ENCODE measurements around the gene XRCC5. TPM values are rescaled to one million over a fixed set of nuclear protein-coding genes. Genes with fewer than 3 reads are reported as not detected.

The XRCC5 gene
- total RNA-seq, 2 donors from 2014 or later, result 205 to 244 TPM

DNA sequence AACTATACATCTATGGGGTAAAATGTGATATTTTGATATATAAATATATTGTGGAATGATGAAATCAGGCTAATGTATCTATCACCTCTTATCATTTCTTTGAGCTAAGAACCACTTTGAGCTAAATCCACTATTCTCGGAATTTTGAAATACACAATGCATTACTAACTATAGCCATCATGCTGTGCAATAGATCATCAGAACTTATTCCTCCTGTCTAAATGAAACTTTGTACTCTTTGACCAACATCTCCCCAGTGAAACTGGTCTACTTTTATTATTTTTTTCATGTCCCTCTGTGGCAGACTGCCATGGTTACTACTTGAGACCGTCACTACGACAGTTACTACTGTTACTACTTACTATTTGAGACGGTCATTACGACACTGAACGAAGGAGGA, 39.0 kb upstream of the XRCC5 start:
- H3K9me3 ChIP-seq, result no peaks in the 10 kb centered on the region
- H3K4me3 ChIP-seq, result no peak overlapping the region
- TF ChIP-seq, protein P1, sequence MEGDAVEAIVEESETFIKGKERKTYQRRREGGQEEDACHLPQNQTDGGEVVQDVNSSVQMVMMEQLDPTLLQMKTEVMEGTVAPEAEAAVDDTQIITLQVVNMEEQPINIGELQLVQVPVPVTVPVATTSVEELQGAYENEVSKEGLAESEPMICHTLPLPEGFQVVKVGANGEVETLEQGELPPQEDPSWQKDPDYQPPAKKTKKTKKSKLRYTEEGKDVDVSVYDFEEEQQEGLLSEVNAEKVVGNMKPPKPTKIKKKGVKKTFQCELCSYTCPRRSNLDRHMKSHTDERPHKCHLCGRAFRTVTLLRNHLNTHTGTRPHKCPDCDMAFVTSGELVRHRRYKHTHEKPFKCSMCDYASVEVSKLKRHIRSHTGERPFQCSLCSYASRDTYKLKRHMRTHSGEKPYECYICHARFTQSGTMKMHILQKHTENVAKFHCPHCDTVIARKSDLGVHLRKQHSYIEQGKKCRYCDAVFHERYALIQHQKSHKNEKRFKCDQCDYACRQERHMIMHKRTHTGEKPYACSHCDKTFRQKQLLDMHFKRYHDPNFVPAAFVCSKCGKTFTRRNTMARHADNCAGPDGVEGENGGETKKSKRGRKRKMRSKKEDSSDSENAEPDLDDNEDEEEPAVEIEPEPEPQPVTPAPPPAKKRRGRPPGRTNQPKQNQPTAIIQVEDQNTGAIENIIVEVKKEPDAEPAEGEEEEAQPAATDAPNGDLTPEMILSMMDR (IDR thresholded peaks at IDR 0.05), result no peak
- no peaks in the 10 kb centered on the region for H3K4me1 ChIP-seq
- no peak overlapping the region for H3K27ac ChIP-seq
- no peak overlapping the region for H3K9ac ChIP-seq (ENCODE audit: low read depth in 2 of 2, low read length in 2 of 2)
- H3K27me3 ChIP-seq, result no peaks in the 10 kb centered on the region
- no peaks in the 10 kb centered on the region for H3K36me3 ChIP-seq
- intact Hi-C loops (cut with DNase I), result no loop called here
- no peak for DNase-seq

DNA sequence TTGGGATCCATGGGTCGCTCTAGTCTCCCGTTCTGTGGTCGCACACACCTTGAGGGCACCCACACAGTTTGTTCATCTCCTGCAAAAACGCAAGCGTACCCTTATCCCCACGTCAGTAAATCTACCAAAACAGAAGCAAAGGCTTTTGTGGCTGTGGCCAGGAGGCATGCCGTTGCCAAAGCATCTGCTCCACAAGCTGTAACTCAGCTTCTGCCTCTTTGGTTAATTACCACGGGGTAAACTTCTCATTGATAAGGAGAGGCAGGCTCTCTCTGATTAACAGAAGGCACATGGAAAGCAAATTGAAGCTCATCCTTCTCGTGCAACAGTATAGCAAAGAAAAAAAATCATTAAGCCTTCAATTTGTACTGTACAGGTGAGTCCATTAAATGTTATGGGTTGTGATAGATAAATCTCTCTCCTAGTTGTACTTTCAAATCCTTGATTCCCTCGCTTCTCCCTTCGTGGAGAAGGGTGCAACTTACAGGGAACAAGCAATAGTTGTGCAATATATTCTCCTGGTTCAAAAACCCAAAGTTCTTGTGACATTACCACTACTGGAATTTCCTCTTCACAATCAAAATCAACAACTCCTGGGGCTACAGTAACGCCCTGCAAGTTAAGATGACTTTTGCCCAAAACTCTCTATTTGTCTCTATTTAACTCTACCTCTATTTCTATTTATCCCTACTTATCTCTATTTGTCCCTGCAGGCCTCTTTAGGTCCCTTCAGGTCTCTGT, 37.9 kb upstream of the XRCC5 start:
- Histone ChIP-seq H3K9ac (ENCODE audit: low read depth in 2 of 2, low read length in 2 of 2) (no peak overlapping the region), H3K36me3 (no peaks in the 10 kb centered on the region), H3K4me1 (peaks cover 4% of the 10 kb centered on the region), H3K9me3 (no peaks in the 10 kb centered on the region), H3K27me3 (no peaks in the 10 kb centered on the region), H3K27ac (no peak overlapping the region), H3K4me3 (no peak overlapping the region)
- intact Hi-C loops (cut with DNase I), result no loop called here
- no peak for DNase-seq
- TF ChIP-seq, protein P1 (IDR thresholded peaks at IDR 0.05), result no peak

DNA sequence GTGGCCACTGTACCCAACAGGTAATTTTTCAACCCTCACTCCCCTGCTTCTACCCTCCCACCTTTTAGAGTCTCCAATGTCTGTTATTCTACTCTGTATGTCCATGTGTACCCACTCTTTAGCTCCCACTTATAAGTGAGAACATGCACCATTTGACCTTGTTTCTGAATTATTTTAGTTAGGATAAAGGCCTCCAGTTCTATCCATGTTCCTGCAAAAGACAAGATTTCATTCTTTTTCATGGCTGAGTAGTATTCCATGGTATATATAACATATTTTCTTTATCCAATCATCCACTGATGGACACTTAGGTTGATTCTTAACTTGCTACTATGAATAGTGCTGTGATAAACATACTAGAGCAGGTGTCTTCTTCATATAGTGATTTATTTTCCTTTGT, 36.7 kb upstream of the XRCC5 start:
- Histone ChIP-seq H3K9me3 (no peaks in the 10 kb centered on the region), H3K4me3 (no peak overlapping the region), H3K36me3 (no peaks in the 10 kb centered on the region), H3K9ac (ENCODE audit: low read depth in 2 of 2, low read length in 2 of 2) (no peak overlapping the region), H3K27me3 (no peaks in the 10 kb centered on the region), H3K27ac (no peak overlapping the region), H3K4me1 (peaks cover 7% of the 10 kb centered on the region)
- no peak for DNase-seq
- TF ChIP-seq, protein P1 (IDR thresholded peaks at IDR 0.05), result no peak
- intact Hi-C loops (cut with DNase I), result no loop called here

DNA sequence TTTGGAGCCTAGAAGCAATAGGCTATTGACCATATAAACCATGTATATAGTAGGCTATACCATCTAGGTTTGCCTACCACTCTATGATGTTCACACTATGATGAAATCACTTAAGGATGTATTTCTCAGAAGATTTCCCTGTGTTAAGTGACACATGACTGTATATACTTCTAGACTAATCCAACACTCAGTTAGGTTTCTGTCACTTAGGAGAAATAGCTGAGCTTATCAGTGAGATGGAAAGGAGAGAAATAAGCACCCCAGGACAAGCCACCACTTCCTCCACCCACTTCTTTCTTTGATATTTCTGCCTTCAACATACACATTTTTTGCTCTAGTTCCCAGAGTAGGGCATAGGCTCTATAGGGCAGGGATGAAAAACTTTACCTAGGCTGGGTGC, 35.4 kb upstream of the XRCC5 start:
- intact Hi-C loops (cut with DNase I), result no loop called here
- H3K9me3 ChIP-seq, result no peaks in the 10 kb centered on the region
- no peak for DNase-seq
- H3K27me3 ChIP-seq, result no peaks in the 10 kb centered on the region
- peaks cover 7% of the 10 kb centered on the region for H3K4me1 ChIP-seq
- H3K9ac ChIP-seq (ENCODE audit: low read depth in 2 of 2, low read length in 2 of 2), result no peak overlapping the region
- TF ChIP-seq, protein P1 (IDR thresholded peaks at IDR 0.05), result no peak
- no peak overlapping the region for H3K27ac ChIP-seq
- H3K4me3 ChIP-seq, result no peak overlapping the region
- no peaks in the 10 kb centered on the region for H3K36me3 ChIP-seq

DNA sequence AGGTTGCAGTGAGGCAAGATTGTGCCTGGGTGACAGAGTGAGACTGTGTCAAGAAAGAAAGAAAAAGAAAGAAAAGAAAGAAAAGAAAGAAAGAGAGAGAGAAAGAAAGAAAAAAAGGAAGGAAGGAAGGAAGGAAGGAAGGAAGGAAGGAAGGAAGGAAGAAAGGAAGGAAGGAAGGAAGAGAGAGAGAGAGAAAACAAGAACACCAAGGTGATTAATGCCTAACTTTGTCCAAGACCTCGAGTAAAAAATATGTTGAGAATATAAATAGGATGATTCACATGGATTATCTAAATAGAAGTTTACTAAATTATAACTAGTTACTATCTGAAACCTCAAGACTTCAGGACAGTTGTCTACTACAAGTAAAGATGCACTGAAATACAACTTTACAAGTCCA, 34.8 kb upstream of the XRCC5 start:
- H3K4me3 ChIP-seq, result no peak overlapping the region
- H3K4me1 ChIP-seq, result peaks cover 7% of the 10 kb centered on the region
- DNase-seq, result no peak
- H3K27ac ChIP-seq, result no peak overlapping the region
- no peaks in the 10 kb centered on the region for H3K36me3 ChIP-seq
- TF ChIP-seq, protein P1 (IDR thresholded peaks at IDR 0.05), result no peak
- intact Hi-C loops (cut with DNase I), result no loop called here
- no peak overlapping the region for H3K9ac ChIP-seq (ENCODE audit: low read depth in 2 of 2, low read length in 2 of 2)
- no peaks in the 10 kb centered on the region for H3K9me3 ChIP-seq
- H3K27me3 ChIP-seq, result no peaks in the 10 kb centered on the region

Measured in colonic mucosa (tissue), 4 donors.